HepG2 (cell line): ENCODE measurements around the gene HES3. TPM values are rescaled to one million over a fixed set of nuclear protein-coding genes. Genes with fewer than 3 reads are reported as not detected.

ENCODE experiments used
- CCDC6 ChIP-seq: sonication (generic); formaldehyde crosslinking; IDR thresholded peaks from 2 replicates; pipeline ENCODE4 v1.8.1; 2022; ENCODE audit warnings: mild to moderate bottlenecking, missing genetic modification reagents, moderate library complexity
- ELF3 ChIP-seq: IDR thresholded peaks from 2 replicates; pipeline ENCODE4 v1.6.1; 2016; ENCODE audit warnings: missing genetic modification reagents, missing compliant biosample characterization
- FOXJ3 ChIP-seq: sonication (generic); formaldehyde crosslinking; IDR thresholded peaks from 2 replicates; pipeline ENCODE4 v1.4.0; 2020; ENCODE audit warnings: missing genetic modification reagents, mild to moderate bottlenecking, borderline replicate concordance
- HMG20A ChIP-seq: IDR thresholded peaks from 2 replicates; pipeline ENCODE4 v1.6.1; 2016; ENCODE audit warnings: borderline replicate concordance
- RNF2 ChIP-seq: fragments of 450-650 bp; conservative IDR thresholded peaks from 2 replicates; pipeline ENCODE4 v1.6.1; 2016; ENCODE audit warnings: low read depth
- TBX2 ChIP-seq: sonication (generic); formaldehyde crosslinking; IDR thresholded peaks from 2 replicates; pipeline ENCODE4 v1.5.0; 2020; ENCODE audit warnings: missing genetic modification reagents, mild to moderate bottlenecking, borderline replicate concordance
- ZBTB20 ChIP-seq: sonication (generic); formaldehyde crosslinking; IDR thresholded peaks from 2 replicates; pipeline ENCODE4 v1.8.1; 2023; ENCODE audit warnings: missing genetic modification reagents, low read depth, mild to moderate bottlenecking, borderline replicate concordance
- ZNF251 ChIP-seq: sonication (generic); formaldehyde crosslinking; IDR thresholded peaks from 2 replicates; pipeline ENCODE4 v1.9.0; 2021; ENCODE audit warnings: mild to moderate bottlenecking, missing genetic modification reagents
- ZNF34 ChIP-seq: sonication (generic); formaldehyde crosslinking; IDR thresholded peaks from 2 replicates; pipeline ENCODE4 v1.4.0; 2020; ENCODE audit warnings: mild to moderate bottlenecking, missing genetic modification reagents, borderline replicate concordance
- polyA plus RNA-seq, 8 experiments: library from polyadenylated mRNA; depleted of rRNA in 3 of 8; stranded (reverse) in 7 of 8; unstranded in 1 of 8; fragments of >200 nt; fragmentation: Illumina TruSeq in 4 of 8; extraction: Trizol in 4 of 8; gene quantifications; 2 replicates each; pipeline versions ENCODE4 v1.2.1 to v1.2.3, GENCODE V29; 2011 to 2016; ENCODE audit warnings: low read depth in 4 of 8, missing spikeins in 1 of 8, mixed read lengths in 1 of 8; ENCODE audit not compliant: insufficient read depth in 1 of 8
- total RNA-seq, 5 experiments: library from RNA; depleted of rRNA; stranded (reverse); fragments of >200 nt; fragmentation: Illumina TruSeq; extraction: Trizol; gene quantifications; 2 replicates each; pipeline ENCODE4 v1.2.3, GENCODE V29; 2016; ENCODE audit warnings: low read depth in 1 of 5
- TF ChIP-seq, protein P1 (sequence below): sonication (generic); formaldehyde crosslinking; IDR thresholded peaks from 2 replicates; pipeline ENCODE4 v1.4.0; 2020; ENCODE audit warnings: missing genetic modification reagents
- TF ChIP-seq, protein P2 (sequence below): sonication (generic); formaldehyde crosslinking; IDR thresholded peaks from 2 replicates; pipeline ENCODE4 v1.5.0; 2020; ENCODE audit warnings: missing genetic modification reagents, mild to moderate bottlenecking, borderline replicate concordance
- TF ChIP-seq, protein P3 (sequence below), 2 experiments: sonication (generic) in 1 of 2; formaldehyde crosslinking in 1 of 2; IDR thresholded peaks; 2 replicates each; pipeline versions ENCODE4 v1.4.0 to v1.6.1; 2018 to 2020; ENCODE audit warnings: missing genetic modification reagents in 2 of 2, borderline replicate concordance in 1 of 2, low read depth in 1 of 2, mild to moderate bottlenecking in 1 of 2, missing biosample characterization in 1 of 2
- TF ChIP-seq, protein P4 (sequence below): sonication (generic); formaldehyde crosslinking; IDR thresholded peaks from 2 replicates; pipeline ENCODE4 v1.5.0; 2020; ENCODE audit warnings: missing genetic modification reagents
- TF ChIP-seq, protein P5 (sequence below): sonication (generic); formaldehyde crosslinking; IDR thresholded peaks from 2 replicates; pipeline ENCODE4 v1.4.0; 2020; ENCODE audit warnings: missing genetic modification reagents
- TF ChIP-seq, protein P6 (sequence below): sonication (generic); formaldehyde crosslinking; IDR thresholded peaks from 2 replicates; pipeline ENCODE4 v1.5.1; 2020; ENCODE audit warnings: mild to moderate bottlenecking, missing genetic modification reagents, moderate library complexity
- TF ChIP-seq, protein P7 (sequence below): sonication (generic); formaldehyde crosslinking; IDR thresholded peaks from 2 replicates; pipeline ENCODE4 v1.5.0; 2020; ENCODE audit warnings: missing genetic modification reagents

The HES3 gene
- total and polyA plus RNA-seq, 2 of the 13 experiments (the other 11 are each of a cell fraction or from before 2014, with no cell fraction given) = not detected

DNA sequence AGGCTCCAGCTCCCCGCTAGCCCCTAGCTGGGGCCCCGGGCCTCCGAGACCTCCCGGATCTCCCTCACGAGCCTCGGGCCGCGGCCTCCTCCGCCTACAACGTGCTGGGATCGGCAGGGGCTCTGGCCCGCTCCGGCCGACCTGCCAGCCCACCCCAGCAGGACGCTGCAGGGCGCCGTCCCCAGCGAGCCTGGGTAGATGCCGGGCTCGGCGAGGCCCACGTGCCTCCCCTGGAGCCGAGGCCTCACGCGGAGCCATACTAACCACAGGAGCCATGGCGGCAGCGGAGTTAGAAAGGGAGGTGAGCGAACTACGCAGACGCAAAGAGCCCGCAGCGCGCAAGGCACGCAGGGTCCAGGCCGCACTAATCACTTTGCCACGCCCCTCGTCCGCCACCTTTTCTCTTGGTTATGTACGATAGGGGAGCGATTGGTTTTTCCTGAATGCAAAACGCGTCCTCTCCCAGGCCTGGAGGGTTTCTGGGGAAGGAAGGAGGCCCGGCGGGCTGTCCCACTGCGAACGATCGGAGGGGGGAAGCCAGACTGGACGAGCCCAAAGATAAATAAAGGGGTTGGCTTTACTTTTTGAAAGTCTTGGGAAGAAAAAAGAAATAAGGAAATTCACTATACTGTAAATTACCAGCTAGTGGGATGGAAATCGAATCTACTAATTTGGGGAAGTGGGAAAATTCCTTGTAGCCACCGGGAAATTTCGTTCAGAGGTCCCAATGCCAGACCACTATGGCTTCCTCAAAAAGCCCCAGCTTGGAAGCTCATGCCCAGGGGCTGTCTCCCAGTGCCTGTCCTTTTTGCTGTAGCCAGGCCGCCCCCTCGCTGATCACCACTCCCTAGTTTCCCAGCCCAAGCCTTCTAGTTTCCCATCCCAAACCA lies 44.4 kb upstream of the HES3 start, which contains the start of gene RPL22 (continued):
- TF ChIP-seq ZNF34 (CRISPR knock-in tag) (peak; percentile 82; the same call in 1 of the 2 replicates), RNF2 (peak; percentile 88), ZBTB20 (CRISPR knock-in tag) (peak; percentile 75; the same call in 1 of the 2 replicates), TBX2 (CRISPR knock-in tag) (peak; percentile 89), FOXJ3 (no peak; the same call in 1 of the 2 replicates), ELF3 (CRISPR knock-in tag) (peak; percentile 52), ZNF251 (CRISPR knock-in tag) (no peak), CCDC6 (CRISPR knock-in tag) (peak; percentile 80), HMG20A (no peak)
- TF ChIP-seq, protein P1, sequence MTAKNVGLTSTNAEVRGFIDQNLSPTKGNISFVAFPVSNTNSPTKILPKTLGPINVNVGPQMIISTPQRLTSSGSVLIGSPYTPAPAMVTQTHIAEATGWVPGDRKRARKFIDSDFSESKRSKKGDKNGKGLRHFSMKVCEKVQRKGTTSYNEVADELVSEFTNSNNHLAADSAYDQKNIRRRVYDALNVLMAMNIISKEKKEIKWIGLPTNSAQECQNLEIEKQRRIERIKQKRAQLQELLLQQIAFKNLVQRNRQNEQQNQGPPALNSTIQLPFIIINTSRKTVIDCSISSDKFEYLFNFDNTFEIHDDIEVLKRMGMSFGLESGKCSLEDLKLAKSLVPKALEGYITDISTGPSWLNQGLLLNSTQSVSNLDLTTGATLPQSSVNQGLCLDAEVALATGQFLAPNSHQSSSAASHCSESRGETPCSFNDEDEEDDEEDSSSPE (CRISPR knock-in tag) = peak; percentile 61; the same call in 1 of the 2 replicates
- TF ChIP-seq, protein P2, sequence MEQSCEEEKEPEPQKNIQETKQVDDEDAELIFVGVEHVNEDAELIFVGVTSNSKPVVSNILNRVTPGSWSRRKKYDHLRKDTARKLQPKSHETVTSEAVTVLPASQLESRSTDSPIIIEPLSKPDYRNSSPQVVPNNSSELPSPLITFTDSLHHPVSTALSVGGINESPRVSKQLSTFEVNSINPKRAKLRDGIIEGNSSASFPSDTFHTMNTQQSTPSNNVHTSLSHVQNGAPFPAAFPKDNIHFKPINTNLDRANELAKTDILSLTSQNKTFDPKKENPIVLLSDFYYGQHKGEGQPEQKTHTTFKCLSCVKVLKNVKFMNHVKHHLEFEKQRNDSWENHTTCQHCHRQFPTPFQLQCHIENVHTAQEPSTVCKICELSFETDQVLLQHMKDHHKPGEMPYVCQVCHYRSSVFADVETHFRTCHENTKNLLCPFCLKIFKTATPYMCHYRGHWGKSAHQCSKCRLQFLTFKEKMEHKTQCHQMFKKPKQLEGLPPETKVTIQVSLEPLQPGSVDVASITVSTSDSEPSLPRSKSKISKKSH (CRISPR knock-in tag) = peak; percentile 47; the same call in 1 of the 2 replicates
- TF ChIP-seq, protein P3, sequence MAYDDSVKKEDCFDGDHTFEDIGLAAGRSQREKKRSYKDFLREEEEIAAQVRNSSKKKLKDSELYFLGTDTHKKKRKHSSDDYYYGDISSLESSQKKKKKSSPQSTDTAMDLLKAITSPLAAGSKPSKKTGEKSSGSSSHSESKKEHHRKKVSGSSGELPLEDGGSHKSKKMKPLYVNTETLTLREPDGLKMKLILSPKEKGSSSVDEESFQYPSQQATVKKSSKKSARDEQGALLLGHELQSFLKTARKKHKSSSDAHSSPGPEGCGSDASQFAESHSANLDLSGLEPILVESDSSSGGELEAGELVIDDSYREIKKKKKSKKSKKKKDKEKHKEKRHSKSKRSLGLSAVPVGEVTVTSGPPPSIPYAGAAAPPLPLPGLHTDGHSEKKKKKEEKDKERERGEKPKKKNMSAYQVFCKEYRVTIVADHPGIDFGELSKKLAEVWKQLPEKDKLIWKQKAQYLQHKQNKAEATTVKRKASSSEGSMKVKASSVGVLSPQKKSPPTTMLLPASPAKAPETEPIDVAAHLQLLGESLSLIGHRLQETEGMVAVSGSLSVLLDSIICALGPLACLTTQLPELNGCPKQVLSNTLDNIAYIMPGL (CRISPR knock-in tag; IDR thresholded peaks at IDR 0.05; ENCODE audit: borderline replicate concordance in 1 of 2, low read depth in 1 of 2) = peak; percentile 83 to 96
- TF ChIP-seq, protein P4, sequence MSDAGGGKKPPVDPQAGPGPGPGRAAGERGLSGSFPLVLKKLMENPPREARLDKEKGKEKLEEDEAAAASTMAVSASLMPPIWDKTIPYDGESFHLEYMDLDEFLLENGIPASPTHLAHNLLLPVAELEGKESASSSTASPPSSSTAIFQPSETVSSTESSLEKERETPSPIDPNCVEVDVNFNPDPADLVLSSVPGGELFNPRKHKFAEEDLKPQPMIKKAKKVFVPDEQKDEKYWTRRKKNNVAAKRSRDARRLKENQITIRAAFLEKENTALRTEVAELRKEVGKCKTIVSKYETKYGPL = peak; percentile 71; the same call in 1 of the 2 replicates
- TF ChIP-seq, protein P5, sequence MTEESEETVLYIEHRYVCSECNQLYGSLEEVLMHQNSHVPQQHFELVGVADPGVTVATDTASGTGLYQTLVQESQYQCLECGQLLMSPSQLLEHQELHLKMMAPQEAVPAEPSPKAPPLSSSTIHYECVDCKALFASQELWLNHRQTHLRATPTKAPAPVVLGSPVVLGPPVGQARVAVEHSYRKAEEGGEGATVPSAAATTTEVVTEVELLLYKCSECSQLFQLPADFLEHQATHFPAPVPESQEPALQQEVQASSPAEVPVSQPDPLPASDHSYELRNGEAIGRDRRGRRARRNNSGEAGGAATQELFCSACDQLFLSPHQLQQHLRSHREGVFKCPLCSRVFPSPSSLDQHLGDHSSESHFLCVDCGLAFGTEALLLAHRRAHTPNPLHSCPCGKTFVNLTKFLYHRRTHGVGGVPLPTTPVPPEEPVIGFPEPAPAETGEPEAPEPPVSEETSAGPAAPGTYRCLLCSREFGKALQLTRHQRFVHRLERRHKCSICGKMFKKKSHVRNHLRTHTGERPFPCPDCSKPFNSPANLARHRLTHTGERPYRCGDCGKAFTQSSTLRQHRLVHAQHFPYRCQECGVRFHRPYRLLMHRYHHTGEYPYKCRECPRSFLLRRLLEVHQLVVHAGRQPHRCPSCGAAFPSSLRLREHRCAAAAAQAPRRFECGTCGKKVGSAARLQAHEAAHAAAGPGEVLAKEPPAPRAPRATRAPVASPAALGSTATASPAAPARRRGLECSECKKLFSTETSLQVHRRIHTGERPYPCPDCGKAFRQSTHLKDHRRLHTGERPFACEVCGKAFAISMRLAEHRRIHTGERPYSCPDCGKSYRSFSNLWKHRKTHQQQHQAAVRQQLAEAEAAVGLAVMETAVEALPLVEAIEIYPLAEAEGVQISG (CRISPR knock-in tag) = peak; percentile 91
- TF ChIP-seq, protein P6, sequence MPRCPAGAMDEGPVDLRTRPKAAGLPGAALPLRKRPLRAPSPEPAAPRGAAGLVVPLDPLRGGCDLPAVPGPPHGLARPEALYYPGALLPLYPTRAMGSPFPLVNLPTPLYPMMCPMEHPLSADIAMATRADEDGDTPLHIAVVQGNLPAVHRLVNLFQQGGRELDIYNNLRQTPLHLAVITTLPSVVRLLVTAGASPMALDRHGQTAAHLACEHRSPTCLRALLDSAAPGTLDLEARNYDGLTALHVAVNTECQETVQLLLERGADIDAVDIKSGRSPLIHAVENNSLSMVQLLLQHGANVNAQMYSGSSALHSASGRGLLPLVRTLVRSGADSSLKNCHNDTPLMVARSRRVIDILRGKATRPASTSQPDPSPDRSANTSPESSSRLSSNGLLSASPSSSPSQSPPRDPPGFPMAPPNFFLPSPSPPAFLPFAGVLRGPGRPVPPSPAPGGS (CRISPR knock-in tag) = peak; percentile 55; the same call in 1 of the 2 replicates
- TF ChIP-seq, protein P7, sequence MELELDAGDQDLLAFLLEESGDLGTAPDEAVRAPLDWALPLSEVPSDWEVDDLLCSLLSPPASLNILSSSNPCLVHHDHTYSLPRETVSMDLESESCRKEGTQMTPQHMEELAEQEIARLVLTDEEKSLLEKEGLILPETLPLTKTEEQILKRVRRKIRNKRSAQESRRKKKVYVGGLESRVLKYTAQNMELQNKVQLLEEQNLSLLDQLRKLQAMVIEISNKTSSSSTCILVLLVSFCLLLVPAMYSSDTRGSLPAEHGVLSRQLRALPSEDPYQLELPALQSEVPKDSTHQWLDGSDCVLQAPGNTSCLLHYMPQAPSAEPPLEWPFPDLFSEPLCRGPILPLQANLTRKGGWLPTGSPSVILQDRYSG (CRISPR knock-in tag) = peak; percentile 79; the same call in 1 of the 2 replicates
